Left ventricle myocardium inferior (tissue), 1 donor: ENCODE results near the gene NUDT16. TPM values are rescaled to one million over a fixed set of nuclear protein-coding genes. Genes with fewer than 3 reads are reported as not detected.
A peak's percentile ranks its signal among the peaks of the same experiment; 100 is the strongest.
"Not testable (repeated sequence)": the region's sequence is repeated elsewhere in the genome, so short reads cannot be mapped to it uniquely, and the experiment has no call there.

Source experiments
- DNase-seq: peaks from one replicate; pipeline ENCODE4 v3.0.0-alpha.2; 2020
- H3K27ac ChIP-seq: fragments of 200-600 bp; replicated peaks from 2 replicates; pipeline ENCODE4 v1.8.0; 2021
- H3K27me3 ChIP-seq: fragments of 200-600 bp; 2 replicates; pipeline ENCODE4 v1.8.0; 2021; ENCODE audit warnings: low read depth
- H3K36me3 ChIP-seq: fragments of 200-600 bp; 2 replicates; pipeline ENCODE4 v1.8.0; 2021
- H3K4me1 ChIP-seq: fragments of 200-600 bp; 2 replicates; pipeline ENCODE4 v1.8.0; 2021
- H3K4me3 ChIP-seq: fragments of 200-600 bp; 2 replicates; pipeline ENCODE4 v1.8.0; 2021; ENCODE audit warnings: mild to moderate bottlenecking, moderate library complexity
- H3K9me3 ChIP-seq: fragments of 200-600 bp; replicated peaks from 2 replicates; pipeline ENCODE4 v1.8.0; 2021
- intact Hi-C: fragments of 100-400 bp; cut with micrococcal nuclease; formaldehyde crosslinking; loops from one replicate; pipeline ENCODE4 v1.11.0; 2022
- total RNA-seq: library from RNA; stranded (reverse); fragmentation: NEBNext Ultra II Directional; extraction: Animal tissue kit (Norgen Biotek cat#: 25700); gene quantifications from one replicate; pipeline ENCODE4 v1.2.1, GENCODE V29; 2021
- TF ChIP-seq, protein P1 (sequence below): fragments of 200-600 bp; IDR thresholded peaks from 2 replicates; pipeline ENCODE4 v1.8.0; 2021; ENCODE audit warnings: antibody characterized with exemption, mild to moderate bottlenecking, borderline replicate concordance
- donor health status: DM: no; HTN: yes; CAD: no; lungs with severe emphysema.

The NUDT16 gene
- total RNA-seq, 1 donor from 2014 or later: 35.3 TPM

GRCh38 chr3:131370935-131371687, 10.5 kb upstream of the NUDT16 start:
- no peak overlapping the region for H3K27ac ChIP-seq
- TF ChIP-seq, protein P1, sequence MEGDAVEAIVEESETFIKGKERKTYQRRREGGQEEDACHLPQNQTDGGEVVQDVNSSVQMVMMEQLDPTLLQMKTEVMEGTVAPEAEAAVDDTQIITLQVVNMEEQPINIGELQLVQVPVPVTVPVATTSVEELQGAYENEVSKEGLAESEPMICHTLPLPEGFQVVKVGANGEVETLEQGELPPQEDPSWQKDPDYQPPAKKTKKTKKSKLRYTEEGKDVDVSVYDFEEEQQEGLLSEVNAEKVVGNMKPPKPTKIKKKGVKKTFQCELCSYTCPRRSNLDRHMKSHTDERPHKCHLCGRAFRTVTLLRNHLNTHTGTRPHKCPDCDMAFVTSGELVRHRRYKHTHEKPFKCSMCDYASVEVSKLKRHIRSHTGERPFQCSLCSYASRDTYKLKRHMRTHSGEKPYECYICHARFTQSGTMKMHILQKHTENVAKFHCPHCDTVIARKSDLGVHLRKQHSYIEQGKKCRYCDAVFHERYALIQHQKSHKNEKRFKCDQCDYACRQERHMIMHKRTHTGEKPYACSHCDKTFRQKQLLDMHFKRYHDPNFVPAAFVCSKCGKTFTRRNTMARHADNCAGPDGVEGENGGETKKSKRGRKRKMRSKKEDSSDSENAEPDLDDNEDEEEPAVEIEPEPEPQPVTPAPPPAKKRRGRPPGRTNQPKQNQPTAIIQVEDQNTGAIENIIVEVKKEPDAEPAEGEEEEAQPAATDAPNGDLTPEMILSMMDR: no peak
- H3K36me3 ChIP-seq: peaks cover 30% of the 10 kb centered on the region

GRCh38 chr3:131371688-131372066, 9.9 kb upstream of the NUDT16 start:
- Histone ChIP-seq H3K9me3 (no peaks in the 10 kb centered on the region), H3K4me3 (no peak overlapping the region), H3K36me3 (peaks cover 33% of the 10 kb centered on the region), H3K4me1 (peaks cover 16% of the 10 kb centered on the region), H3K27ac (no peak overlapping the region), H3K27me3 (no peaks in the 10 kb centered on the region)
- intact Hi-C loops: no loop called here
- TF ChIP-seq, protein P1: no peak
- no peak for DNase-seq

More at GRCh38 chr3:131370935-131371687, 10.5 kb upstream of the NUDT16 start:
- no peak for DNase-seq
- Histone ChIP-seq H3K4me1 (peaks cover 16% of the 10 kb centered on the region), H3K9me3 (no peaks in the 10 kb centered on the region), H3K27me3 (no peaks in the 10 kb centered on the region), H3K4me3 (no peak overlapping the region)
- intact Hi-C loops: no loop called here

DNA sequence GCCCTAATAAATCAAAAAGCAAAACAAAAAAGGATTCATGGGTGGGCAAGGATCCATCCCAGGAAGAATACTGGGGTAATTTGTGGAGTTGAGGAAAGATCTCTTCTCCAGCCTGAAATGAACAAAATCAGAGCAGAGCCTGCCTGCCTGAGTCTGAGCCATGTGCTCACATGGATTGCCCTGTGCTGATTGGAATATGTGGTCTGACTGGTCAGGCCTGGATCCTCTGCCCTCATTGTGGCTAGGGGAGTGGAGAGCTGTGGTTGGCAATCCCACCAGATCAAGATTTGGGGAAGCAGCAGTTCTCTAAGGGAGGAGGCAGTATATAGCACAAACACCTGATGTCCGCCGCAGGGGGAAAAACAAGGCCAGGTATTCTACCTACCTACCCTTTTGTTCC, 6.8 kb upstream of the NUDT16 start:
- Histone ChIP-seq H3K9me3 (no peaks in the 10 kb centered on the region), H3K27me3 (no peaks in the 10 kb centered on the region), H3K36me3 (peaks cover 33% of the 10 kb centered on the region), H3K27ac (no peak overlapping the region), H3K4me1 (peaks cover 29% of the 10 kb centered on the region), H3K4me3 (no peak overlapping the region)
- TF ChIP-seq, protein P1: no peak
- intact Hi-C loops: no loop called here
- DNase-seq: no peak

- H3K4me3 ChIP-seq: peak overlapping the region; percentile 83
- H3K36me3 ChIP-seq: peaks cover 19% of the 10 kb centered on the region
- intact Hi-C loops, H3K9me3 ChIP-seq, DNase-seq, H3K27me3 ChIP-seq: not testable (repeated sequence)
- H3K4me1 ChIP-seq: peaks cover 63% of the 10 kb centered on the region
- peak overlapping the region; percentile 91 for H3K27ac ChIP-seq
These were observed 641 bp upstream of the NUDT16 start for GRCh38 chr3:131380821-131381444.

DNA sequence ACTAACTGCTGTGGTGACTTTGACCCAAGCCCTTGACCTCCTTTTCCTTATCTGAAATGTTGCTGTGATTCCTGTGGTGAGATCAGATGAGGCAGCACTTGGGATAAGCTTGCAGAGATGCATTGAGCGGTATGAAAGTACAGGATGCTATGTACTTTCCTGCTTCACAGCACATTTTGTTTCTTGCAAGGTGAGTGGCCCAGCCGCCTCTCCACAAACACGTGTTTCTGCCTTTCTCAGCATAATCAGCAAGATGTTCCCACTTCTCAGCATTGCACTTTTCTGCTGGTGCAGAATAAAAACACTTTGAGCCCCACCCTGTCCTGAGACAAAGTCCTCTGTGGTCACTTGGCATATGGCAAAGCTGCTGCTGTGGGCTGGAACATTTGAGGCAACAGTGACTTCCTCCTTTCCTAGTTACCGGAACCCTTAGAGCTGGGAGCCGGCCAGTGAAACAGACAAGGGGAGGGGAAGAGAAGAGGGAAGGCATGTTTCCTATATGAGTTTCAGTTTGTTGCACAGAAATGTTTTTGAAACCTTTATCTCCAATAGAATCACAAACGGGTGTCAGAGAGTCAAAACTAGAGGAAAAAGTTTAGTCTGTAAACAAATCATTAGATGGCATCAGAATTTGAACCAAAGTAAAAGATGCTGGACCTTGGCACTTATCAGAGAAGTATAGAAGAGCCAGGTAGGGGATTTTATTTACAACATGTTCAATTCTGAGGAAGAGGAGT, 5.0 kb downstream of the NUDT16 start:
- TF ChIP-seq, protein P1: no peak
- Histone ChIP-seq H3K4me3 (peak overlapping the region; percentile 9), H3K27me3 (no peaks in the 10 kb centered on the region), H3K27ac (peak overlapping the region; percentile 82), H3K9me3 (no peaks in the 10 kb centered on the region), H3K4me1 (peaks cover 62% of the 10 kb centered on the region), H3K36me3 (peaks cover 14% of the 10 kb centered on the region)
- DNase-seq: peak; percentile 69
- intact Hi-C loops: no loop called here
